Measurements from ENCODE around the gene RPL10A.

The RPL10A gene

GRCh38 chr6:35489995-35490791, 22.0 kb downstream of the RPL10A start:
- H3K4me1 ChIP-seq (ENCODE audit: control insufficient read depth in 5 of 5, insufficient read depth in 5 of 5, low read length in 5 of 5): peaks cover 0 to 44% (median 35%) of the 10 kb centered on the region in 5 donors
- H3K27me3 ChIP-seq (ENCODE audit: control insufficient read depth in 5 of 5, insufficient read depth in 4 of 5, low read length in 5 of 5): peaks cover 0 to 8% (median 4%) of the 10 kb centered on the region in 5 donors
- H3K9me3 ChIP-seq (ENCODE audit: control insufficient read depth in 5 of 5, low read length in 5 of 5): no peaks in the 10 kb centered on the region
- no peak overlapping the region for H3K9ac ChIP-seq (ENCODE audit: low read length in 5 of 5)
- H3K4me3 ChIP-seq (ENCODE audit: low read depth in 1 of 5, low read length in 5 of 5): peak overlapping the region; percentile 27 to 61 (median 44)
- H3K27ac ChIP-seq (ENCODE audit: low read depth, low read length): no peak overlapping the region
- no peaks in the 10 kb centered on the region for H3K36me3 ChIP-seq (ENCODE audit: control insufficient read depth in 5 of 5, insufficient read depth in 5 of 5, low read length in 5 of 5)

GRCh38 chr6:35490821-35491557, 22.8 kb downstream of the RPL10A start:
- Histone ChIP-seq H3K9me3 (ENCODE audit: control insufficient read depth in 5 of 5, low read length in 5 of 5) (no peaks in the 10 kb centered on the region), H3K36me3 (ENCODE audit: control insufficient read depth in 5 of 5, insufficient read depth in 5 of 5, low read length in 5 of 5) (no peaks in the 10 kb centered on the region), H3K9ac (ENCODE audit: low read length in 5 of 5) (no peak overlapping the region), H3K27ac (ENCODE audit: low read depth, low read length) (no peak overlapping the region), H3K27me3 (ENCODE audit: control insufficient read depth in 5 of 5, insufficient read depth in 4 of 5, low read length in 5 of 5) (peaks cover 0 to 8% (median 4%) of the 10 kb centered on the region in 5 donors), H3K4me3 (ENCODE audit: low read depth in 1 of 5, low read length in 5 of 5) (no peak overlapping the region), H3K4me1 (ENCODE audit: control insufficient read depth in 5 of 5, insufficient read depth in 5 of 5, low read length in 5 of 5) (peaks cover 0 to 44% (median 36%) of the 10 kb centered on the region in 5 donors)

GRCh38 chr6:35491558-35492257, 23.5 kb downstream of the RPL10A start:
- Histone ChIP-seq H3K9me3 (ENCODE audit: control insufficient read depth in 5 of 5, low read length in 5 of 5) (no peaks in the 10 kb centered on the region), H3K27ac (ENCODE audit: low read depth, low read length) (no peak overlapping the region), H3K4me1 (ENCODE audit: control insufficient read depth in 5 of 5, insufficient read depth in 5 of 5, low read length in 5 of 5) (peaks cover 0 to 41% (median 38%) of the 10 kb centered on the region in 5 donors), H3K36me3 (ENCODE audit: control insufficient read depth in 5 of 5, insufficient read depth in 5 of 5, low read length in 5 of 5) (no peaks in the 10 kb centered on the region), H3K9ac (ENCODE audit: low read length in 5 of 5) (no peak overlapping the region), H3K4me3 (ENCODE audit: low read depth in 1 of 5, low read length in 5 of 5) (no peak overlapping the region), H3K27me3 (ENCODE audit: control insufficient read depth in 5 of 5, insufficient read depth in 4 of 5, low read length in 5 of 5) (peaks cover 0 to 8% (median 4%) of the 10 kb centered on the region in 5 donors)

GRCh38 chr6:35492258-35492973, 24.2 kb downstream of the RPL10A start:
- no peak overlapping the region for H3K4me3 ChIP-seq (ENCODE audit: low read depth in 1 of 5, low read length in 5 of 5)
- no peak overlapping the region for H3K9ac ChIP-seq (ENCODE audit: low read length in 5 of 5)
- H3K4me1 ChIP-seq (ENCODE audit: control insufficient read depth in 5 of 5, insufficient read depth in 5 of 5, low read length in 5 of 5): peaks cover 0 to 44% (median 37%) of the 10 kb centered on the region in 5 donors

GRCh38 chr6:35492974-35493284, 24.7 kb downstream of the RPL10A start:
- Histone ChIP-seq H3K27me3 (ENCODE audit: control insufficient read depth in 5 of 5, insufficient read depth in 4 of 5, low read length in 5 of 5) (peaks cover 0 to 8% (median 5%) of the 10 kb centered on the region in 5 donors), H3K4me1 (ENCODE audit: control insufficient read depth in 5 of 5, insufficient read depth in 5 of 5, low read length in 5 of 5) (peaks cover 0 to 46% (median 41%) of the 10 kb centered on the region in 5 donors), H3K27ac (ENCODE audit: low read depth, low read length) (no peak overlapping the region), H3K9ac (ENCODE audit: low read length in 5 of 5) (no peak overlapping the region), H3K36me3 (ENCODE audit: control insufficient read depth in 5 of 5, insufficient read depth in 5 of 5, low read length in 5 of 5) (no peaks in the 10 kb centered on the region), H3K4me3 (ENCODE audit: low read depth in 1 of 5, low read length in 5 of 5) (no peak overlapping the region), H3K9me3 (ENCODE audit: control insufficient read depth in 5 of 5, low read length in 5 of 5) (no peaks in the 10 kb centered on the region)

More at GRCh38 chr6:35492258-35492973, 24.2 kb downstream of the RPL10A start:
- Histone ChIP-seq H3K9me3 (ENCODE audit: control insufficient read depth in 5 of 5, low read length in 5 of 5) (no peaks in the 10 kb centered on the region), H3K27me3 (ENCODE audit: control insufficient read depth in 5 of 5, insufficient read depth in 4 of 5, low read length in 5 of 5) (peaks cover 0 to 8% (median 4%) of the 10 kb centered on the region in 5 donors), H3K27ac (ENCODE audit: low read depth, low read length) (no peak overlapping the region), H3K36me3 (ENCODE audit: control insufficient read depth in 5 of 5, insufficient read depth in 5 of 5, low read length in 5 of 5) (no peaks in the 10 kb centered on the region)

GRCh38 chr6:35493307-35493983, 25.2 kb downstream of the RPL10A start:
- no peak overlapping the region for H3K27ac ChIP-seq (ENCODE audit: low read depth, low read length)
- H3K9me3 ChIP-seq (ENCODE audit: control insufficient read depth in 5 of 5, low read length in 5 of 5): no peaks in the 10 kb centered on the region
- peaks cover 0 to 49% (median 47%) of the 10 kb centered on the region in 5 donors for H3K4me1 ChIP-seq (ENCODE audit: control insufficient read depth in 5 of 5, insufficient read depth in 5 of 5, low read length in 5 of 5)
- peaks cover 0 to 13% (median 10%) of the 10 kb centered on the region in 5 donors for H3K27me3 ChIP-seq (ENCODE audit: control insufficient read depth in 5 of 5, insufficient read depth in 4 of 5, low read length in 5 of 5)
- H3K4me3 ChIP-seq (ENCODE audit: low read depth in 1 of 5, low read length in 5 of 5): no peak overlapping the region
- no peak overlapping the region for H3K9ac ChIP-seq (ENCODE audit: low read length in 5 of 5)
- H3K36me3 ChIP-seq (ENCODE audit: control insufficient read depth in 5 of 5, insufficient read depth in 5 of 5, low read length in 5 of 5): no peaks in the 10 kb centered on the region

GRCh38 chr6:35494161-35494563, 26.0 kb downstream of the RPL10A start:
- H3K27me3 ChIP-seq (ENCODE audit: control insufficient read depth in 5 of 5, insufficient read depth in 4 of 5, low read length in 5 of 5): peaks cover 0 to 20% (median 17%) of the 10 kb centered on the region in 5 donors
- no peak overlapping the region for H3K27ac ChIP-seq (ENCODE audit: low read depth, low read length)
- peaks cover 0 to 50% (median 48%) of the 10 kb centered on the region in 5 donors for H3K4me1 ChIP-seq (ENCODE audit: control insufficient read depth in 5 of 5, insufficient read depth in 5 of 5, low read length in 5 of 5)
- H3K4me3 ChIP-seq (ENCODE audit: low read depth in 1 of 5, low read length in 5 of 5): no peak overlapping the region
- H3K9me3 ChIP-seq (ENCODE audit: control insufficient read depth in 5 of 5, low read length in 5 of 5): no peaks in the 10 kb centered on the region
- no peaks in the 10 kb centered on the region for H3K36me3 ChIP-seq (ENCODE audit: control insufficient read depth in 5 of 5, insufficient read depth in 5 of 5, low read length in 5 of 5)
- no peak overlapping the region for H3K9ac ChIP-seq (ENCODE audit: low read length in 5 of 5)

GRCh38 chr6:35495258-35496035, 27.2 kb downstream of the RPL10A start:
- Histone ChIP-seq H3K9ac (ENCODE audit: low read length in 5 of 5) (peak overlapping the region in 4 of 5 donors; percentile 12 to 81 (median 68)), H3K4me1 (ENCODE audit: control insufficient read depth in 5 of 5, insufficient read depth in 5 of 5, low read length in 5 of 5) (peaks cover 0 to 47% (median 41%) of the 10 kb centered on the region in 5 donors), H3K36me3 (ENCODE audit: control insufficient read depth in 5 of 5, insufficient read depth in 5 of 5, low read length in 5 of 5) (no peaks in the 10 kb centered on the region), H3K9me3 (ENCODE audit: control insufficient read depth in 5 of 5, low read length in 5 of 5) (no peaks in the 10 kb centered on the region), H3K27ac (ENCODE audit: low read depth, low read length) (peak overlapping the region; percentile 54), H3K4me3 (ENCODE audit: low read depth in 1 of 5, low read length in 5 of 5) (peak overlapping the region; percentile 58 to 73 (median 63)), H3K27me3 (ENCODE audit: control insufficient read depth in 5 of 5, insufficient read depth in 4 of 5, low read length in 5 of 5) (peaks cover 0 to 30% (median 24%) of the 10 kb centered on the region in 5 donors)

All from subcutaneous abdominal adipose tissue (tissue), 5 donors.